Measurements from ENCODE around the gene UROC1. TPM values are rescaled to one million over a fixed set of nuclear protein-coding genes. Genes with fewer than 3 reads are reported as not detected.

The UROC1 gene
- total RNA-seq, 1 donor from 2014 or later: not detected

DNA sequence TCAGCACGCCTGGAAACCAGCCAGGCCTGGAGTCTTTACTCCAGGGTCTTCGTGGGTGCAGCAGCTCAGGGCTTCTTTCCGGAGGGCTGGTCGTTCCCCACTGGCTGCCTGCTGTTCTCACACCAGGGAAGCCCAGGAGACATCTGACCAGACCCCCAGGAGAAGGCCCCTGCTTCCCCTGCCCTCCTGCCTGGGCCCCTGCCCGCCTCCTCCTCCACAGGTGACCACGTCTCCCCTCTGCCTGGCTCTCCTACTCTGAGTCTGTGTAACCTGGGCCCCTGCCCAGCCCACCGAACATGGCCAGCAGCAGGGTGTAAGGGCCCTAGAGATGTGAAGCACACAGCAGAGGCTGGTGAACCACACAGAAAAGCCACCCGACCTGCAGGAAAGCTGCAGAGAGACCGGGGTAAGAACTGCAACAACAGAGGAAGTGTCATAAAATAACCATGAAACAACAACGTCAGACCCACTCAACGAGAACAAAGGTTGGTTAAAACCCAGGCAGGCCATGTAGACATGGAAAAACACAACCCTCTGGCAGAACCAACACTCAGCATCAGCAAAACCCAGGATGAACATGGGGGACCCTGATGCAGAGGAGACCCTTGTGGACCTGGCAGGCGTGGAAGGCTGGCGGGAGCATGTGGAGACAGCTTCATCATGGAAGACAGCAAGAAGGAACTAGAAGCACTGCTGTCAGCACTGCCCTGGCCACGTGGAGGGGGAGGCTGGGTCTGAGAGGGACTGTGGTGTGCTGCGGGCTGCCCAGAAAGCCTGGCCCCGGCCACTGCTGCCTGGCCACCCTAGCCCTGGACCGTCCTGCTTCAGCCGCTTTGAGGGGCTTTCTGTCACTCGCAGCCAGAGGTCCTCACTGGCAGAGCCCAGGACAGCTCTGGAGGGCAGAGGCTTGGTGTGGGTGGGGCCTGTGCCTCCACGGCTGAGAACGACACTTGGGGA lies 20.4 kb downstream of the UROC1 start:
- TF ChIP-seq, protein P1, sequence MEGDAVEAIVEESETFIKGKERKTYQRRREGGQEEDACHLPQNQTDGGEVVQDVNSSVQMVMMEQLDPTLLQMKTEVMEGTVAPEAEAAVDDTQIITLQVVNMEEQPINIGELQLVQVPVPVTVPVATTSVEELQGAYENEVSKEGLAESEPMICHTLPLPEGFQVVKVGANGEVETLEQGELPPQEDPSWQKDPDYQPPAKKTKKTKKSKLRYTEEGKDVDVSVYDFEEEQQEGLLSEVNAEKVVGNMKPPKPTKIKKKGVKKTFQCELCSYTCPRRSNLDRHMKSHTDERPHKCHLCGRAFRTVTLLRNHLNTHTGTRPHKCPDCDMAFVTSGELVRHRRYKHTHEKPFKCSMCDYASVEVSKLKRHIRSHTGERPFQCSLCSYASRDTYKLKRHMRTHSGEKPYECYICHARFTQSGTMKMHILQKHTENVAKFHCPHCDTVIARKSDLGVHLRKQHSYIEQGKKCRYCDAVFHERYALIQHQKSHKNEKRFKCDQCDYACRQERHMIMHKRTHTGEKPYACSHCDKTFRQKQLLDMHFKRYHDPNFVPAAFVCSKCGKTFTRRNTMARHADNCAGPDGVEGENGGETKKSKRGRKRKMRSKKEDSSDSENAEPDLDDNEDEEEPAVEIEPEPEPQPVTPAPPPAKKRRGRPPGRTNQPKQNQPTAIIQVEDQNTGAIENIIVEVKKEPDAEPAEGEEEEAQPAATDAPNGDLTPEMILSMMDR (IDR thresholded peaks at IDR 0.05; ENCODE audit: insufficient read depth, low read length, severe bottlenecking): no peak
- Histone ChIP-seq H3K27me3 (ENCODE audit: control insufficient read depth, insufficient read depth, low read length) (no peaks in the 10 kb centered on the region), H3K36me3 (ENCODE audit: control insufficient read depth, insufficient read depth, low read length) (no peaks in the 10 kb centered on the region), H3K4me3 (ENCODE audit: low read depth, low read length) (no peak overlapping the region)
- FAIRE-seq (no peak), DNase-seq (ENCODE audit: low read depth) (no peak)

DNA sequence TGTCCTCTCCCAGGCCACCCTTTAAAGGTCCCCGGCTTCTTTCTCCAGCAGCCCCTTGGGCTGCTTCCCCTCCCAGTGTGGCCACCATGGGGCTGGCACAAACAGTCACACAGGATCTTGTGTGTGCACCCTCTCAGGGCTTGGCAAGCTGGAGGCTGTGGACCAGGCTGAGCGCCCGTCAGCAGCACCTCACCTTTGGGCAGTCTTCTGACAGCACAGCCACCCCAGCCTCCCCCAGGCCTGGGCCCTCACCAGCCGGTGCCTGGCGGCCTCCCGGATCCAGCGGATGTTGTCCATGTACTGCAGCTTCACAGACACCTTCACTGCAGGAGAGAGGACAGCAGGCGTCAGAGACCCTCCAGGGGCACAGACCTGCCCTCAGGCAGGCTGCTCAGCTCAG lies 21.8 kb downstream of the UROC1 start:
- no peaks in the 10 kb centered on the region for H3K36me3 ChIP-seq (ENCODE audit: control insufficient read depth, insufficient read depth, low read length)
- H3K4me3 ChIP-seq (ENCODE audit: low read depth, low read length): no peak overlapping the region
- no peak for DNase-seq (ENCODE audit: low read depth)
- TF ChIP-seq, protein P1 (IDR thresholded peaks at IDR 0.05; ENCODE audit: insufficient read depth, low read length, severe bottlenecking): no peak
- no peak for FAIRE-seq
- H3K27me3 ChIP-seq (ENCODE audit: control insufficient read depth, insufficient read depth, low read length): no peaks in the 10 kb centered on the region

DNA sequence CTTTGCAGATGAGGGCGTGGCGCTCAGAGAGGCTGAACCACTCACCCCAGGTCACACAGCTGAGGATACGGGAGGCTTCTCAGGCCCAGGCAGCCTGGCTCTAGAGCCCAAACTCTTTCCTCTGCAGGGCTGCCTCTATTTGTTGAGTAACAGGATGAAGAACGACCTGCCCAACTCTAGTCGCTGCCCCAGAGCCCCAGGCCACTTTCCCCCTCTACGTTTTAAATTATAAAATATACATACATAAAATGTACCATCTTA lies 22.7 kb downstream of the UROC1 start:
- H3K27me3 ChIP-seq (ENCODE audit: control insufficient read depth, insufficient read depth, low read length): no peaks in the 10 kb centered on the region
- FAIRE-seq (no peak), DNase-seq (ENCODE audit: low read depth) (no peak)
- H3K36me3 ChIP-seq (ENCODE audit: control insufficient read depth, insufficient read depth, low read length): no peaks in the 10 kb centered on the region
- H3K4me3 ChIP-seq (ENCODE audit: low read depth, low read length): no peak overlapping the region
- TF ChIP-seq, protein P1 (IDR thresholded peaks at IDR 0.05; ENCODE audit: insufficient read depth, low read length, severe bottlenecking): no peak

DNA sequence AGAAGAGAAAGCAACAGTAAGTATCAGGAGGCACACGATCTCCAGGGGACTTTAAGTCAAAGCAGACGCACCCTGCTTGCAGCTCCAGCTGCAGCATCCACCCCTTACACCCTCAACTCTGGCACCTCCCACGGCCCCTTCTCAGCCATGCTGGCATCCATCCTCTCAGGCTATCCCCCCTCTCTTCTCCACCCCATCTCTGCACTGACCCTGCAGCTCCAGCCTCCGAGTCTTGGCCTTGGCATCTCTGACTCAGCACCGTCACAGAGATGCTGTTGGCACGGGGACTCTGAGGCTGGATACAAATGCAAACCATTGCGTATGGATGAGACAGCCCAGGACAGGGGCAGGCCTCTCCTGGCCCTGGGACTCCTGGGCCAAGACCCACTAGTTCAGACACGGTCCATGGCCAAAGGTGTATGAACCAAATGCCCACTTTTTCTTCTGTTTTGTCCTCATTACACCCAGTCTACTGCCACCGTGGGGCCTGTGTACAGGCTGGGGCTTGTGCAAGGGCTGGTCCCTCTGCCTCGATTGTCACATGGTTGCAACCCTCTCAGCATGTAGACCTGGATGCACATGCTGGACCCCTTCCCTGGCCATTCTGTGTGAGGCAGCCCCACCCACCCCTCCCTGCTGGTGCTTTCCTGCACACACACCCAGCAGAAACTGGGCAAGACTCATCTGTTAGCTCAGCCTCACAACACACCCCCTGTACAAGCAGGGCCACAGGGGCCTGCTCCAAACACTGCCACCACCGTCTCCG lies 23.2 kb downstream of the UROC1 start:
- H3K36me3 ChIP-seq (ENCODE audit: control insufficient read depth, insufficient read depth, low read length): no peaks in the 10 kb centered on the region
- H3K4me3 ChIP-seq (ENCODE audit: low read depth, low read length): no peak overlapping the region
- no peak for FAIRE-seq
- no peaks in the 10 kb centered on the region for H3K27me3 ChIP-seq (ENCODE audit: control insufficient read depth, insufficient read depth, low read length)
- DNase-seq (ENCODE audit: low read depth): no peak
- TF ChIP-seq, protein P1 (IDR thresholded peaks at IDR 0.05; ENCODE audit: insufficient read depth, low read length, severe bottlenecking): no peak

DNA sequence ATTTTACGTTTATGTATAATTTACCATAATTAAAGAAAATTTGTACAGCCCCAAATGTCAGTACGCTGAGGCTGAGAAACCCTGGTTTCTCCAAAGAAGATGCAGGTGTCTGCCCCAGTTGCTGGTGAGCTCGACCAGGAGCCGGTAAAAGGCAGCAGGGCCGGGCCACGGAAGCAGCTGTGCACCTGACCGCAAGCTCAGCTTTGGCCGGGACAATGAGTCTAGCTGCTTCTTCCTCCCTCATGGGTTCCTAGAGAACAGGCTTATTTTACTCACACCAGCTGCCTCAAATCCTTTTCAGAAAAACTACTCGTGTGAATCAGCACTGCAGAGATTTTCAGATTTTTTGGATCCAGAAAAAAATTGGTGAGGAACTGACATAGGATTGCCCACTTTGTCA lies 23.8 kb downstream of the UROC1 start:
- DNase-seq (ENCODE audit: low read depth): no peak
- no peak for FAIRE-seq

More for the DNA sequence above, 23.8 kb downstream of the UROC1 start:
- TF ChIP-seq, protein P1 (IDR thresholded peaks at IDR 0.05; ENCODE audit: insufficient read depth, low read length, severe bottlenecking): no peak
- H3K4me3 ChIP-seq (ENCODE audit: low read depth, low read length): no peak overlapping the region
- H3K36me3 ChIP-seq (ENCODE audit: control insufficient read depth, insufficient read depth, low read length): no peaks in the 10 kb centered on the region
- no peaks in the 10 kb centered on the region for H3K27me3 ChIP-seq (ENCODE audit: control insufficient read depth, insufficient read depth, low read length)
